Measurements from ENCODE around the gene SEBOX.

Gene SEBOX

DNA sequence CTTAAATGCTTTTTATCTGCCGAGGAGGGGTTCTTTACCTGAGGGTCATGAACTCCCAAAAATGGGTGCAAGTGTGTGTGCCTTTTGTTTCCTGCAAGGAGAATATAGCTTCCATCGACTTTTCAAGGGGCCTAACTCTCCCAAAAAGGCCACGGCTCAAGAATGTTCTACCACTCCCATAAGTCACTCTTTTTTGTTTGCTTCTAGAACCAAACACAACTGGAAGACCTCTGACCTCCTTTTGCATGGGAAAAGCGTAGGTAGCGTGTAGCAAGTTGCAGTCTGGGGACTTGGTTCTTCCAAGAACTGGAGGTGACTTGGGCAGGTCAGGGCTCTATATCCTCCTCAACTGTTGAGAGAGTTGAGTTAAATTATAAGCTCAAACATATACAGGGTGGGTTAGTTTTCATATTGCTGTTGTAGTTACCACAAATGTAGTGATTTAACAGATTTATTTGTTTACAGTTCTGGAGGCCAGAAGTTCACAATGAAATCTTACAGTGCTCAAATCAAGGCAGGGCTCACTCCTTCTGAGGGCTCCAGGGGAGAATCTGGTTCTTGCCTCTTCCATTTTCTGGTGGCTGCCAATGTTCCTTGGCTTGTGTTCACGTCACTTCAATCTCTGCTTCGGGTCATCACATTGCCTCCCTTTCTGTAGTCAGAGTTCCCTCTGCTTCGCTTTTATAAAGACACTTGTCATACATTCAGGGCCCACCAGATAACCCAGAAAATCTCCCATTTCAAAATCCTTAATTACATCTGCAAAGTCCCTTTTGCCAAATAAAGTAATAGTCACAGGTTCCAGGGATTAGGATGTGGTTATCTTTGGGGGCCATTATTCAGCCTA is 44.6 kb downstream of the SEBOX start:
- in situ Hi-C loops (cut with MboI; ENCODE audit: low sequenced_read_pairs) = no loop called here

DNA sequence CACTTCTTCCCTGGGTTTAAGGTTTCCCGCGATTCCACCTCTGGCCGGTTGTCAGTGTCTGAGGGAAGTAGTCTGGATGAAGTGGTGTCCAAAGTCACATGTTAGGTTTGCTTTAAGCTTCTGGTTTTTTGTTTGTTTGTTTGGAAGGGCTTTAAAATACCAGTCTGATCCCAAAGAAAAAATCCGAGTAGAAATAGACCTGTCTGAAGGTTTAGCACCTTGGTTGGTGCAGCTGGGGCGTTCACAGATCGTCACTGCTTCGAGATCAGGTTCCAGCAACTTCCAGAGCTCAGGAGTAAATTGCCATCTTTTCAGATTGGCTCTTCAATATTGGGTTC is 45.4 kb downstream of the SEBOX start:
- in situ Hi-C loops (cut with MboI; ENCODE audit: low sequenced_read_pairs) = no loop called here

DNA sequence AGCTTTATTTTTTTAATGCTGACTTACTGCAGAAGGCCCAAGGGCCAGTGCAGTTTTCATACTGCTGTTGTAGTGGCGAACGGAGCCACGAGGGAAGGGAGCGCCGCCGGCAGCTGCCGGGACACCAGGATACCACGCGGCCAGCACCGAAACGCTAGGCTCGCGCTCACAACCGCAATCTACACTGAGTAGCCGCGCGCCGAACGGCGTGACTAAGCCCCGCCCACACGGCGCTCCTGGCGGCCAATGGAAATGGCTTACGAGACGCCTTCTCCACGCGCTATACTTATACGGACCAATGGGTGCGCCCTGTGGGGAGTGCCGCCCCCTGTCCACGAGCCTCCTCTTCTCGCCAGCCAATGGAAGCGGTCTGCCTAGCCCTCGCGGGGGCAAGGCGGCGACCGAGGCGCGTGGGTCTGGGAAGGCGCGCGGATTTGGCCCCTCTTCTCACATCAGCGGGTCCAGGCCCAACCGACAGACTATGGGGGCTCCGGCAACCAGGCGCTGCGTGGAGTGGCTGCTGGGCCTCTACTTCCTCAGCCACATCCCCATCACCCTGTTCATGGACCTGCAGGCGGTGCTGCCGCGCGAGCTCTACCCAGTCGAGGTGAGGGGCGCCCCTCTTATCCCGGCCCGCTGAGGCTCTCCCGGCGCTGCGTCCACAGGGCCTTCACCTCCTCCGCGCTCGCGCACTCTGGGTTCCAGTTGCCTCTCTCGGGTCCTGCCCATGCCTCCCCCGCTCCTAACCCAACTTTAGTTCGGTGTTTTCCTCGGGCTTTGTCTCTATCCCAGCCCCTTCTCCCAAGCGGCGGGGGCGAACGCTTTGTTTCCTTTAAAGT is 46.0 kb downstream of the SEBOX start, which contains the start of gene TMEM97:
Gene TMEM97, plus strand, starts transcription at position 442 of the 839 bp plus-strand sequence. Its CDS starts 40 bp downstream, at position 482.
- in situ Hi-C loops (cut with MboI; ENCODE audit: low sequenced_read_pairs) = no loop called here

DNA sequence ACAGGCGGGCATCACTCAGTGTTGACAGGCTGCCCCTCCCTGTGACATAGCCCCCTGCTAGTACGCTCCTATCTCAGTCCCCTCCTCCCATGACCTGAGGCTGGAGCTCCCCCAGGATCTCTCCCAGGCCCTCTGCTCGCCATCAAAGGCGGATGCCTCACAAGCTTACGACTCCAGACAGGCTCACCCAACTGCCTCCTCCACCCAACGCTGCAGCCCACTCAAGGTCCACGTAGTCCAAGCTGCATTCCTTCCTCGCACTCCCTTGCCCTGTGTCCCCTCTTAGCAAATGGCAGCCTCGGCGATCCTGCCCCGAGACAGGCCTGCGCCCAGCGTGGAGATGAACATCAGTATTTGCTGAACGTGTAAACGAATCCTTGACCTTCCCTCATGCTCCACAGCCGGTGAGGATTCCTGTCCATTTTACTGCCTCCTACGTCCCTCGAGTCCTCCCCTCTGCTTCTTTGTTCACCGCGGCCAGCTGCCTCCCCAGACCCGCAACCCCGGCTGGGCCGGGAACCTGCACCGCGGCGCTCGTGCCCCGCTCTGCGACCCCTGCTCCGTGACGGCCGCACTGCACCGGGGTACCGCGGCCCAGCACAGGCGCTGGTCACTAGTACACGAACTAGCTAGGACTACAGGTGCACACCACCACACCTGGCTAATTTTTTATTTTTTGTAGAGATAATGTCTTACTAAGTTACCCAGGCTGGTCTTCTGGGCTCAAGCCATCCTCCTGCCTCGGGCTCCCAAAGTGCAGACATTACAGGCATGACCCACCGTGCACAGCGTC is 46.8 kb downstream of the SEBOX start:
- in situ Hi-C loops (cut with MboI; ENCODE audit: low sequenced_read_pairs) = no loop called here

DNA sequence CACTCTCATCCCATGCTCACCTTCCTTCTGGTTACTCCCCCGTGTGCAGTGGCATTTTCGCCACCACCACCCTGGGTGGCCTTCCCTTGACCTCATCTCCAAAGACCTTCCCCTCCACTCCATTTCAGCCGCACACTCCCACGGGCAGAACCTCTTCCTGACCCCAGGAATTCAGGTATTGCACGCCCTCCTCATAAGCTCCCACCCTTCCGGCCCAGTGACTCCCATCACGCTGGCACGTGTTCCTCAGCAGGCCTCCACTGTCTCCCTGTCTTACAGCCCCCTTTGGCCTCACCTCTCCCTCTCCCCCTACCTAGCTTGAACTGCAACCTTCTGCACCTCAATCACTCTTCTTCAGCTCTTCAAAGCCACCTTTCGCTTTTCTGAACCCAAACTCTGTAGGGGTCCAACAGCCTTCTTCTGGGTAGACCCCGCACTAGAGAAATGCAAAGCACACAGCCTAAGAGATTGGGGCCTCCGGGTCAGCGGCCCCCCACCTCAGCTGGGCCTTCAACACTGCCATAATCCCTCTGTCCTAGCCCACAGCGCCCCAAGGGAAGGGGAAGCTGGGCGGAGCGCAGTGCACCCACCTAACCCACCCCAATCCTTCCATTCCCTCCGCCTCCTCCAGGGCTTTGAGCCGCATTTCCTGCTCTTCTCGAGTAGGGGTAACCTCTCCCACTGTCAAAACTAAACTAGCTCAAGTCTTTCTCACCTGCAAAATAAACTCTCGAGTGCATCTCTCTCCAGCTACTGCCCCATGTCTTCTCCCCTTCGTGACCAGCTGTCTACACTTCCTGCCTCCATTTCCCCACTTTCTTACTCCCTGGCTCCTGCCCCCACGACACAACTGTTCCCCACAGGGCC is 47.7 kb downstream of the SEBOX start:
- in situ Hi-C loops (cut with MboI; ENCODE audit: low sequenced_read_pairs) = no loop called here

DNA sequence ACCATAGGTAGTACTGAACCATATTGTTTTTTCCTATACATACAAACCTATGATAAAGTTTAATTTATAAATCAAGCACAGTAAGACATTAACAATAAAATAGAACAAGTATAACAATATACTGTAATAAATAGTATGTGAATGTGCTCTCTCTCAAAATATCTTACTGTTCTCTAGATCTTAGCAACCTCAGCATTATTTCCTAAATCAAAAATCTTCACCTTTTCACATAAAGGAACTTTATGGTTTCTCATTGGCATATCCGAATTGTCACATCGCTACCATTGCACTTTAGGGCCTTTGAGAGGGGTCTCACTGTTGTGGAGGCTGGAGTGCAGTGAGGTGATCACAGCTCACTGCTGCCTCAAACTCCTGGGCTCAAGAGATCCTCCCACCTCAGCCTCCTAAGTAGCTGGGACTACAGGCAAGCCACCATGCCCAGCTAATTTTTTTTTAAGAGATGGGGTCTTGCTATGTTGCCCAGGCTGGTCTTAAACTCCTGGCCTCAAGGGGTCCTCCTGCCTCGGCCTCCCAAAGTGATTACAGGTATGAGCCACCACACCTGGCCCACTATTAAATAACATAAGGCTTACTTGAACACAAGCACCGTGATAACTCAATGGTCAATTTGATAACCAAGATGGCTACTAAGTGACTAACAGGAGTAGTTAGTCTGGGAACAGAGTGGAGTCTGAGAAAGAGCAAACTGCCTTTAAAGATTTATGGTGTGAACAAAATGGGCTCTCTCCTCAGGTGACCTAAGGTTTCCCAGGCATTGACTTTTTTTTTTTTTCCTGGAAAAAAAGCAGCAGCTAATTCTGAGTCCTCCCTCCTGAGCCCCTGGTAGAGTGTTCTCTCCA is 48.9 kb downstream of the SEBOX start:
- in situ Hi-C loops (cut with MboI; ENCODE audit: low sequenced_read_pairs) = no loop called here

DNA sequence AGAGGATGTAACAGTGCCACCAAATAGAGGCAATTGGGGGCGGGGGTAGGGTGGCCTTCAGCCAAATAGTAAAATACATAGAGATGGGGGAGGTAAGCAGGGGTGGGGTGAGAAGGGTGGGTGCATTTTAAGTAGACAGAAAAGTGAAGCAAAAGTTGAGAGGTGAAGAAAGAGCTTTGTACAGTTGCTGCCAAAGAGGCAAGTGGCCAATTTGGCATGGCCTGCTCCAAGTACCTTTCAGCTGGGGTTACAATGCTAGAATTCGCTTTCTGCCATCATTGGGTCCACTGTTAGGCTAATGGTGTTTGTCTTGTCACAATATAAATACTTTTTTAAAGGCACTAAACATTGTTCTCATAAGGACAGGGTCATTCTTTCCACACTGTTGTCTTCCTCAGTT is 51.2 kb downstream of the SEBOX start:
- in situ Hi-C loops (cut with MboI; ENCODE audit: low sequenced_read_pairs) = no loop called here
